ENCODE measurements around the gene HPCA. TPM values are rescaled to one million over a fixed set of nuclear protein-coding genes. Genes with fewer than 3 reads are reported as not detected.

HPCA gene
- total RNA-seq, 1 donor: not detected

GRCh38 chr1:32898958-32899357 is 12.7 kb downstream of the HPCA start:
- no peak for DNase-seq (ENCODE audit: low read depth)
- H3K4me3 ChIP-seq (ENCODE audit: low read depth, low read length): no peak overlapping the region
- no peak for TF ChIP-seq CTCF (IDR thresholded peaks at IDR 0.05; ENCODE audit: insufficient read depth, low read length)

- H3K4me3 ChIP-seq (ENCODE audit: low read depth, low read length): no peak overlapping the region
- no peak for TF ChIP-seq CTCF (IDR thresholded peaks at IDR 0.05; ENCODE audit: insufficient read depth, low read length)
- DNase-seq (ENCODE audit: low read depth): no peak
Observed at GRCh38 chr1:32899586-32900296, 13.4 kb downstream of the HPCA start.

GRCh38 chr1:32900371-32900955 is 14.2 kb downstream of the HPCA start:
- no peak for TF ChIP-seq CTCF (IDR thresholded peaks at IDR 0.05; ENCODE audit: insufficient read depth, low read length)
- DNase-seq (ENCODE audit: low read depth): no peak
- H3K4me3 ChIP-seq (ENCODE audit: low read depth, low read length): peak overlapping the region; percentile 73

GRCh38 chr1:32900956-32901822 is 14.9 kb downstream of the HPCA start, which contains the start of gene TMEM54:
Gene TMEM54 (minus strand): TSS chr1:32901389. CDS start chr1:32901238, 151 bp downstream.
- no peak for DNase-seq (ENCODE audit: low read depth)
- TF ChIP-seq CTCF (IDR thresholded peaks at IDR 0.05; ENCODE audit: insufficient read depth, low read length): no peak

GRCh38 chr1:32901823-32902534 is 15.7 kb downstream of the HPCA start:
- no peak for DNase-seq (ENCODE audit: low read depth)
- H3K4me3 ChIP-seq (ENCODE audit: low read depth, low read length): peak overlapping the region; percentile 73
- no peak for TF ChIP-seq CTCF (IDR thresholded peaks at IDR 0.05; ENCODE audit: insufficient read depth, low read length)

More at GRCh38 chr1:32900956-32901822, 14.9 kb downstream of the HPCA start, which contains the start of gene TMEM54:
- peak within 1 kb of the TSS; percentile 73 for H3K4me3 ChIP-seq (ENCODE audit: low read depth, low read length)

- no peak for DNase-seq (ENCODE audit: low read depth)
- no peak for TF ChIP-seq CTCF (IDR thresholded peaks at IDR 0.05; ENCODE audit: insufficient read depth, low read length)
- H3K4me3 ChIP-seq (ENCODE audit: low read depth, low read length): no peak overlapping the region
Observed at GRCh38 chr1:32902535-32902920, 16.2 kb downstream of the HPCA start.
